ENCODE data around the gene GSAP. TPM values are rescaled to one million over a fixed set of nuclear protein-coding genes. Genes with fewer than 3 reads are reported as not detected.

The GSAP gene
- total RNA-seq, 1 donor from 2014 or later: 9.8 TPM

GRCh38 chr7:77434570-77435275, 18.6 kb upstream of the GSAP start:
- no peak for ATAC-seq

- ATAC-seq: no peak
These were observed 17.8 kb upstream of the GSAP start for GRCh38 chr7:77433901-77434300.

GRCh38 chr7:77430927-77431326, 14.8 kb upstream of the GSAP start:
- ATAC-seq: no peak

- no peak for ATAC-seq
These were observed 12.7 kb upstream of the GSAP start for GRCh38 chr7:77428777-77429231.

GRCh38 chr7:77427996-77428603, 12.0 kb upstream of the GSAP start:
- ATAC-seq: no peak

- ATAC-seq: no peak
These were observed 10.4 kb upstream of the GSAP start for GRCh38 chr7:77426521-77427051.

- ATAC-seq: peak; percentile 34
These were observed 9.9 kb upstream of the GSAP start for GRCh38 chr7:77426052-77426404.

- peak; percentile 76 for ATAC-seq
These were observed 9.2 kb upstream of the GSAP start for GRCh38 chr7:77425101-77426051.

- ATAC-seq: no peak
These were observed 6.4 kb upstream of the GSAP start for GRCh38 chr7:77422500-77422899.

- no peak for ATAC-seq
These were observed 5.0 kb upstream of the GSAP start for GRCh38 chr7:77420986-77421672.

GRCh38 chr7:77420438-77420837, 4.3 kb upstream of the GSAP start:
- no peak for ATAC-seq

GRCh38 chr7:77419102-77419501, 3.0 kb upstream of the GSAP start:
- no peak for ATAC-seq

GRCh38 chr7:77417801-77418200, 1.7 kb upstream of the GSAP start:
- ATAC-seq: no peak

GRCh38 chr7:77416621-77417371, 647 bp upstream of the GSAP start:
- ATAC-seq: peak; percentile 17

GRCh38 chr7:77415476-77415822, 700 bp downstream of the GSAP start:
- ATAC-seq: peak; percentile 67

GRCh38 chr7:77413861-77414424, 2.2 kb downstream of the GSAP start:
- no peak for ATAC-seq

- ATAC-seq: no peak
These were observed 3.0 kb downstream of the GSAP start for GRCh38 chr7:77413128-77413527.

GRCh38 chr7:77409739-77410547, 6.2 kb downstream of the GSAP start:
- peak; percentile 93 for ATAC-seq

- peak; percentile 45 for ATAC-seq
These were observed 7.0 kb downstream of the GSAP start for GRCh38 chr7:77409005-77409738.

GRCh38 chr7:77407906-77408305, 8.2 kb downstream of the GSAP start:
- no peak for ATAC-seq

Measured in esophagus mucosa (tissue), 1 donor.